Endothelial cell of umbilical vein (primary cell): ENCODE data around the gene KIAA0232. TPM values are rescaled to one million over a fixed set of nuclear protein-coding genes. Genes with fewer than 3 reads are reported as not detected.

Experiments used
- BruUV-seq: library from RNA; stranded (reverse); fragments of 400-500 nt; replicated peaks from 2 replicates; lab custom pipeline; 2021; lab: Mats Ljungman, UMichigan
- CTCF ChIA-PET: fragments of 300-600, 350-600 bp; sonication (Branson Sonifier 250); formaldehyde crosslinking; loops from one replicate; lab custom pipeline; 2021; ENCODE audit warnings: antibody characterized with exemption, inconsistent platforms; lab: Charles Lee
- POLR2A ChIA-PET: fragments of 300-600, 350-600 bp; sonication (Branson Sonifier 250); formaldehyde crosslinking; loops from one replicate; lab custom pipeline; 2021; ENCODE audit warnings: antibody characterized with exemption, inconsistent platforms; lab: Charles Lee
- DNase-seq: peaks from one replicate; pipeline ENCODE4 v3.0.0-alpha.2; 2011; ENCODE audit warnings: low read depth, low spot score
- FAIRE-seq: peaks from 2 replicates; lab custom pipeline; 2011; peaks lifted over from hg19 to GRCh38; lab: Jason Lieb, UNC
- H2AFZ ChIP-seq: 2 replicates; pipeline ENCODE4 v1.6.0; 2012; ENCODE audit warnings: low read depth, low read length, control low read depth, inconsistent platforms
- H3K27ac ChIP-seq: 2 replicates; pipeline ENCODE4 v1.5.1; 2011; ENCODE audit warnings: low read depth, mild to moderate bottlenecking, control low read depth, low read length, moderate library complexity; ENCODE audit not compliant: insufficient read depth
- H3K27me3 ChIP-seq, 2 experiments: 2 replicates each; pipeline versions ENCODE4 v1.6.0 to v1.6.1; 2011; ENCODE audit warnings: low read length in 2 of 2, mixed read lengths in 1 of 2; ENCODE audit not compliant: control insufficient read depth in 2 of 2, insufficient read depth in 2 of 2
- H3K36me3 ChIP-seq, 2 experiments: 2 replicates in 1 of 2; 3 replicates in 1 of 2; pipeline ENCODE4 v1.5.1; 2011; ENCODE audit warnings: low read length in 2 of 2, mild to moderate bottlenecking in 1 of 2, moderate library complexity in 1 of 2; ENCODE audit not compliant: control insufficient read depth in 2 of 2, insufficient read depth in 2 of 2; ENCODE audit errors: extremely low read depth in 1 of 2
- H3K4me1 ChIP-seq: 3 replicates; pipeline ENCODE4 v1.5.1; 2011; ENCODE audit warnings: mild to moderate bottlenecking, low read length; ENCODE audit not compliant: control insufficient read depth, insufficient read depth; ENCODE audit errors: extremely low read depth
- H3K4me2 ChIP-seq: 2 replicates; pipeline ENCODE4 v1.6.1; 2011; ENCODE audit warnings: low read length, control low read depth, mixed read lengths; ENCODE audit not compliant: insufficient read depth
- H3K4me3 ChIP-seq, 3 experiments: fragments of 200-600 bp in 1 of 3; sonication (generic), shearing (Covaris generic) in 1 of 3; replicated peaks in 1 of 3; 2 replicates each; pipeline ENCODE4 v1.5.1; 2011 to 2016; ENCODE audit warnings: control low read depth in 3 of 3, low read length in 3 of 3, mild to moderate bottlenecking in 2 of 3, inconsistent platforms in 1 of 3, low read depth in 1 of 3, moderate library complexity in 1 of 3; ENCODE audit not compliant: insufficient read depth in 1 of 3
- H3K79me2 ChIP-seq: 2 replicates; pipeline ENCODE4 v1.6.0; 2012; ENCODE audit warnings: low read length, inconsistent platforms; ENCODE audit not compliant: control insufficient read depth, insufficient read depth
- H3K9ac ChIP-seq: replicated peaks from 2 replicates; pipeline ENCODE3; 2011; ENCODE audit warnings: low read length, control low read depth; ENCODE audit not compliant: insufficient read depth; ENCODE audit errors: extremely low read depth
- H3K9me1 ChIP-seq: replicated peaks from 3 replicates; pipeline ENCODE4 v1.6.0; 2011; ENCODE audit warnings: mild to moderate bottlenecking, low read length; ENCODE audit not compliant: control insufficient read depth, insufficient read depth; ENCODE audit errors: extremely low read depth
- H3K9me3 ChIP-seq: replicated peaks from 2 replicates; pipeline ENCODE4 v1.5.1; 2012; ENCODE audit warnings: low read length, inconsistent platforms; ENCODE audit not compliant: control insufficient read depth, insufficient read depth
- H4K20me1 ChIP-seq: replicated peaks from 2 replicates; pipeline ENCODE3; 2011; ENCODE audit warnings: mild to moderate bottlenecking, low read length; ENCODE audit not compliant: control insufficient read depth, insufficient read depth; ENCODE audit errors: extremely low read depth
- EZH2 ChIP-seq: IDR thresholded peaks from 2 replicates; pipeline ENCODE4 v1.6.1; 2012; ENCODE audit warnings: borderline replicate concordance, low read depth, mild to moderate bottlenecking, moderate library complexity, low read length, inconsistent platforms; ENCODE audit not compliant: severe bottlenecking
- FOS ChIP-seq: IDR thresholded peaks from 2 replicates; pipeline ENCODE4 v1.6.1; 2011; ENCODE audit warnings: mild to moderate bottlenecking, low read length, moderate library complexity, borderline replicate concordance; ENCODE audit not compliant: insufficient read depth
- GATA2 ChIP-seq: IDR thresholded peaks from 2 replicates; pipeline ENCODE4 v1.7.0; 2011; ENCODE audit warnings: low read depth, mild to moderate bottlenecking, moderate library complexity, mixed read lengths, low read length; ENCODE audit not compliant: insufficient read length, insufficient read depth
- JUN ChIP-seq: IDR thresholded peaks from 2 replicates; pipeline ENCODE4 v1.6.1; 2011; ENCODE audit warnings: borderline replicate concordance, low read depth; ENCODE audit not compliant: insufficient read length, insufficient read depth
- MYC ChIP-seq: IDR thresholded peaks from one replicate; pipeline ENCODE4 v1.6.1; 2011; ENCODE audit warnings: mild to moderate bottlenecking, low read depth, low read length
- POLR2A ChIP-seq: IDR thresholded peaks from 2 replicates; pipeline ENCODE4 v1.6.1; 2012; ENCODE audit warnings: low read depth, mild to moderate bottlenecking, control low read depth, low read length
- POLR2AphosphoS5 ChIP-seq: IDR thresholded peaks from 2 replicates; pipeline ENCODE4 v1.6.1; 2012; ENCODE audit warnings: low read depth, mild to moderate bottlenecking, control low read depth, low read length, moderate library complexity; ENCODE audit not compliant: insufficient read depth
- dilution Hi-C: fragments of 300-500 bp; cut with MboI; formaldehyde crosslinking; loops from one replicate; pipeline ENCODE4 v1.15.0; 2019; ENCODE audit warnings: low sequenced_read_pairs; ENCODE audit not compliant: extremely low pct_ligation_motif_present
- intact Hi-C: fragments of 100-400 bp; cut with micrococcal nuclease; formaldehyde crosslinking; loops from one replicate; pipeline ENCODE4 v1.10.0; 2022
- polyA plus RNA-seq, 4 experiments: library from polyadenylated mRNA; depleted of rRNA in 3 of 4; stranded (reverse) in 3 of 4; unstranded in 1 of 4; fragments of >200 nt; gene quantifications; 2 replicates each; pipeline versions ENCODE4 v1.2.1 to v1.2.3, GENCODE V29; 2011 to 2012; ENCODE audit warnings: missing spikeins in 1 of 4
- total RNA-seq: library from RNA; stranded (reverse); gene quantifications from 2 replicates; pipeline ENCODE4 v1.2.3, GENCODE V29; 2021
- TF ChIP-seq, protein P1 (sequence below): IDR thresholded peaks from 2 replicates; pipeline ENCODE4 v1.6.1; 2011; ENCODE audit not compliant: insufficient read depth, insufficient read length
- TF ChIP-seq, protein P2 (sequence below), 2 donors: IDR thresholded peaks; 1 replicate in 1 of 2; 2 replicates in 1 of 2; pipeline ENCODE4 v1.5.1; 2011; ENCODE audit warnings: low read length in 2 of 2, mild to moderate bottlenecking in 2 of 2, moderate library complexity in 2 of 2, control low read depth in 1 of 2, inconsistent platforms in 1 of 2, low read depth in 1 of 2; ENCODE audit not compliant: insufficient read depth in 1 of 2; ENCODE audit errors: extremely low read depth in 1 of 2

Gene KIAA0232
- total and polyA plus RNA-seq, 2 donors (not counting 3 experiments of a cell fraction or from before 2014, with no cell fraction given), result 5.3 to 18.4 TPM

DNA sequence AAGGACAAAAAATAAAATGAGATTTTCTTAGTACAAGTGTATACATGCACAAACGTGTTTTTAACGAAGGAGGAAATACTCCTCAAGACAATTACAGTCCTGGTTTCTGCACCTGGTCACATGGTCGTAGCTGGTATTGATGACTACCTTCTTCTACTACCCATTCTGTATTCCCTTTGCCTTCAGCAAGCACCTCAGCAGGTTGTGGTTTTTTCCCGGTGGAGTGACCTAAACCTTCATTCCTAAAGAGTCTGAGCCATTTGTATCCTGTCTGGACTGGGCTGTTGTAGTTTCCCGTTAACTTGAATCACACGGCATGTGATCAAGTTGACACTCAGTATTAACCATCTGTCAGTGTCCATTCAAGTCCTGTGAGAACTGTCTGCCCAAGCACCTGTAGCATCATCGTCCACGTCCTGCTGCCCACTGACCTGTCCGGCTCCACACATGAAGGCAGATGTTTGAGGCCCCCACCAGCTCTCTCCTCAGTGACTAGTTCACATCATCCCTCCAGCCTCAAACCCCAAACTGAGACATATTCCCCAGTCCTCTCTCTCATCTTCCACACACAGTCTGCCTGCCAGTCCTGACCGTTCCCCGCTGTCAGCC is 96.0 kb downstream of the KIAA0232 start:
- intact Hi-C loops (no loop called here), dilution Hi-C loops (no loop called here)
- DNase-seq (no peak), FAIRE-seq (no peak)
- Histone ChIP-seq H3K36me3 (peaks cover 11 to 42% of the 10 kb centered on the region in 2 experiments), H3K4me2 (no peak overlapping the region), H3K9me1 (no peaks in the 10 kb centered on the region), H3K27ac (no peak overlapping the region), H2AFZ (no peak overlapping the region), H3K4me1 (no peaks in the 10 kb centered on the region), H3K79me2 (no peaks in the 10 kb centered on the region), H3K9me3 (no peaks in the 10 kb centered on the region), H3K27me3 (no peaks in the 10 kb centered on the region), H3K9ac (no peak overlapping the region), H4K20me1 (no peaks in the 10 kb centered on the region), H3K4me3 (no peak overlapping the region)
- TF ChIP-seq MYC, result no peak
- TF ChIP-seq JUN, result no peak
- no peak for TF ChIP-seq EZH2
- TF ChIP-seq FOS, result no peak
- TF ChIP-seq, protein P1, sequence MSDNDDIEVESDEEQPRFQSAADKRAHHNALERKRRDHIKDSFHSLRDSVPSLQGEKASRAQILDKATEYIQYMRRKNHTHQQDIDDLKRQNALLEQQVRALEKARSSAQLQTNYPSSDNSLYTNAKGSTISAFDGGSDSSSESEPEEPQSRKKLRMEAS, result no peak
- no peak for TF ChIP-seq GATA2
- TF ChIP-seq POLR2AphosphoS5, result no peak
- TF ChIP-seq, protein P2, sequence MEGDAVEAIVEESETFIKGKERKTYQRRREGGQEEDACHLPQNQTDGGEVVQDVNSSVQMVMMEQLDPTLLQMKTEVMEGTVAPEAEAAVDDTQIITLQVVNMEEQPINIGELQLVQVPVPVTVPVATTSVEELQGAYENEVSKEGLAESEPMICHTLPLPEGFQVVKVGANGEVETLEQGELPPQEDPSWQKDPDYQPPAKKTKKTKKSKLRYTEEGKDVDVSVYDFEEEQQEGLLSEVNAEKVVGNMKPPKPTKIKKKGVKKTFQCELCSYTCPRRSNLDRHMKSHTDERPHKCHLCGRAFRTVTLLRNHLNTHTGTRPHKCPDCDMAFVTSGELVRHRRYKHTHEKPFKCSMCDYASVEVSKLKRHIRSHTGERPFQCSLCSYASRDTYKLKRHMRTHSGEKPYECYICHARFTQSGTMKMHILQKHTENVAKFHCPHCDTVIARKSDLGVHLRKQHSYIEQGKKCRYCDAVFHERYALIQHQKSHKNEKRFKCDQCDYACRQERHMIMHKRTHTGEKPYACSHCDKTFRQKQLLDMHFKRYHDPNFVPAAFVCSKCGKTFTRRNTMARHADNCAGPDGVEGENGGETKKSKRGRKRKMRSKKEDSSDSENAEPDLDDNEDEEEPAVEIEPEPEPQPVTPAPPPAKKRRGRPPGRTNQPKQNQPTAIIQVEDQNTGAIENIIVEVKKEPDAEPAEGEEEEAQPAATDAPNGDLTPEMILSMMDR (IDR thresholded peaks at IDR 0.05; ENCODE audit: extremely low read depth in 1 of 2, insufficient read depth in 1 of 2, low read depth in 1 of 2, low read length in 2 of 2), result no peak
- no peak for TF ChIP-seq POLR2A
- POLR2A ChIA-PET, result no interaction called here
- CTCF ChIA-PET, result interaction anchor here (7.8 kb wide), 1 partner anchor 160 kb away, joined by 353 read pairs; the partner anchor contains the start of gene BLOC1S4
- BruUV-seq, result no TSS peak
